ENCODE measurements around the gene KCNK5. TPM values are rescaled to one million over a fixed set of nuclear protein-coding genes. Genes with fewer than 3 reads are reported as not detected.

Gene KCNK5
- total and polyA plus RNA-seq, 9 of the 15 experiments (the other 6 are each of a cell fraction or from before 2014, with no cell fraction given), result 1.5 to 45.8 (median 25.8) TPM

DNA sequence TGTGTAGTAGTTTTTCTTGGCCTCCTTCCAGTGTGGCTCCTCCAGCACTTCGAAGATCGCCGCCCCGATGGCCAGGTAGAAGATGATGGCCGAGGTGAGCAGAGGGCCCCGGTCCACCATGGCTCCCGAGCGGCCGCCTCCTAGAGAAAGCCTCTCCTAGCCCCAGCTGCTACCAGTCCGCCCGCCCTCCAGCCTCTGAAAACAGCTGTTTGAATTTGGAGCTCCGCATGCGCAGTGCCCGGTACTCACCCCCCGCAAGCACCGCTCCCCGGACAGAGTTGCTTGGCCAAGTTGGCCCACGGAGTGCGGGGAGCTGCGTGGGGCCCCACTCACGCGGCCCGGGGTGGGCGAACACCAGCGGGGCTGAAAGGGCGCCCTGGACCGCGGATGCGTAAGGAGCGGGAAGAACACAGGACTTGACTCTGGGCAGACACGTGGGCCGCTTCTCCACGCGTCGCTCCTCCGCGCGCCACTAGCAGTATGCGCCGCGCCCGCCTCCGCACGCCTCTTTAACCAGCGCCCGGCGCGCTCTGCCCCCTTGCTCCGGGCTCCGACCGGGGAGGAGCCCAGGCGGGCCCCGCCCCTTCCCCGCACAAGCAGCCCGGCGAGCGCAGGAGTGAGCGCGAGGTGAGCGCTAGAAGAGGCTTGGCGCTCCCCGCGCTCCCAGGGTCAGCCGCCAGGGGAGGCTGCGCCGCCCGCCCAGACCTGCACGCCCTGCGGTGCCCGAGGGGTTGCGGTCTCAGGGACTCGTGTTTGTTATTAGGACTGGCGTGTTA lies at the start of gene KCNK5 (continued):
- TF ChIP-seq MYC (IDR thresholded peaks at IDR 0.05; ENCODE audit: low read depth, low read length), result peak; percentile 98
- peak; percentile 93; the same call in 1 of the 2 replicates for TF ChIP-seq MYC (CRISPR knock-in tag; IDR thresholded peaks at IDR 0.05; ENCODE audit: borderline replicate concordance, low read depth)
- TF ChIP-seq PTBP1 (IDR thresholded peaks at IDR 0.05; ENCODE audit: low read depth, low read length), result no peak
- peak; percentile 94 for TF ChIP-seq CCNT2 (IDR thresholded peaks at IDR 0.05; ENCODE audit: borderline replicate concordance, extremely low read depth, insufficient read length, low read depth, low read length)
- TF ChIP-seq TEAD1 (CRISPR knock-in tag; IDR thresholded peaks at IDR 0.05), result peak in 1 of 2 experiments; percentile 40; a peak in 1 of 4 replicates
- peak; percentile 87 for TF ChIP-seq HNRNPLL (IDR thresholded peaks at IDR 0.05; ENCODE audit: low read depth, low read length, poor library complexity, severe bottlenecking)
- TF ChIP-seq ELF4 (CRISPR knock-in tag; IDR thresholded peaks at IDR 0.05), result no peak
- TF ChIP-seq, protein P1, sequence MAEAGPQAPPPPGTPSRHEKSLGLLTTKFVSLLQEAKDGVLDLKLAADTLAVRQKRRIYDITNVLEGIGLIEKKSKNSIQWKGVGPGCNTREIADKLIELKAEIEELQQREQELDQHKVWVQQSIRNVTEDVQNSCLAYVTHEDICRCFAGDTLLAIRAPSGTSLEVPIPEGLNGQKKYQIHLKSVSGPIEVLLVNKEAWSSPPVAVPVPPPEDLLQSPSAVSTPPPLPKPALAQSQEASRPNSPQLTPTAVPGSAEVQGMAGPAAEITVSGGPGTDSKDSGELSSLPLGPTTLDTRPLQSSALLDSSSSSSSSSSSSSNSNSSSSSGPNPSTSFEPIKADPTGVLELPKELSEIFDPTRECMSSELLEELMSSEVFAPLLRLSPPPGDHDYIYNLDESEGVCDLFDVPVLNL (CRISPR knock-in tag; IDR thresholded peaks at IDR 0.05; ENCODE audit: low read depth), result no peak
- no peak for TF ChIP-seq KLF10 (CRISPR knock-in tag; IDR thresholded peaks at IDR 0.05)
- TF ChIP-seq CCAR2 (IDR thresholded peaks at IDR 0.05; ENCODE audit: low read depth, low read length), result no peak
- TF ChIP-seq, protein P2, sequence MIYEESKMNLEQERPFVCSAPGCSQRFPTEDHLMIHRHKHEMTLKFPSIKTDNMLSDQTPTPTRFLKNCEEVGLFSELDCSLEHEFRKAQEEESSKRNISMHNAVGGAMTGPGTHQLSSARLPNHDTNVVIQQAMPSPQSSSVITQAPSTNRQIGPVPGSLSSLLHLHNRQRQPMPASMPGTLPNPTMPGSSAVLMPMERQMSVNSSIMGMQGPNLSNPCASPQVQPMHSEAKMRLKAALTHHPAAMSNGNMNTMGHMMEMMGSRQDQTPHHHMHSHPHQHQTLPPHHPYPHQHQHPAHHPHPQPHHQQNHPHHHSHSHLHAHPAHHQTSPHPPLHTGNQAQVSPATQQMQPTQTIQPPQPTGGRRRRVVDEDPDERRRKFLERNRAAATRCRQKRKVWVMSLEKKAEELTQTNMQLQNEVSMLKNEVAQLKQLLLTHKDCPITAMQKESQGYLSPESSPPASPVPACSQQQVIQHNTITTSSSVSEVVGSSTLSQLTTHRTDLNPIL (CRISPR knock-in tag; IDR thresholded peaks at IDR 0.05), result no peak
- no peak for TF ChIP-seq MTA2 (IDR thresholded peaks at IDR 0.05; ENCODE audit: low read depth)
- no peak for TF ChIP-seq NEUROD1 (IDR thresholded peaks at IDR 0.05; ENCODE audit: borderline replicate concordance, low read depth, low read length, partially characterized antibody)
- 0 out of 2 replicates have a peak, but pooled peaks have one; percentile 39 for TF ChIP-seq DPF2 (IDR thresholded peaks at IDR 0.05)
- TF ChIP-seq POLR2AphosphoS5 (IDR thresholded peaks at IDR 0.05; ENCODE audit: control insufficient read depth, insufficient read depth, low read depth, low read length), result peak; percentile 68; the same call in 1 of the 2 replicates
- TF ChIP-seq, protein P3, sequence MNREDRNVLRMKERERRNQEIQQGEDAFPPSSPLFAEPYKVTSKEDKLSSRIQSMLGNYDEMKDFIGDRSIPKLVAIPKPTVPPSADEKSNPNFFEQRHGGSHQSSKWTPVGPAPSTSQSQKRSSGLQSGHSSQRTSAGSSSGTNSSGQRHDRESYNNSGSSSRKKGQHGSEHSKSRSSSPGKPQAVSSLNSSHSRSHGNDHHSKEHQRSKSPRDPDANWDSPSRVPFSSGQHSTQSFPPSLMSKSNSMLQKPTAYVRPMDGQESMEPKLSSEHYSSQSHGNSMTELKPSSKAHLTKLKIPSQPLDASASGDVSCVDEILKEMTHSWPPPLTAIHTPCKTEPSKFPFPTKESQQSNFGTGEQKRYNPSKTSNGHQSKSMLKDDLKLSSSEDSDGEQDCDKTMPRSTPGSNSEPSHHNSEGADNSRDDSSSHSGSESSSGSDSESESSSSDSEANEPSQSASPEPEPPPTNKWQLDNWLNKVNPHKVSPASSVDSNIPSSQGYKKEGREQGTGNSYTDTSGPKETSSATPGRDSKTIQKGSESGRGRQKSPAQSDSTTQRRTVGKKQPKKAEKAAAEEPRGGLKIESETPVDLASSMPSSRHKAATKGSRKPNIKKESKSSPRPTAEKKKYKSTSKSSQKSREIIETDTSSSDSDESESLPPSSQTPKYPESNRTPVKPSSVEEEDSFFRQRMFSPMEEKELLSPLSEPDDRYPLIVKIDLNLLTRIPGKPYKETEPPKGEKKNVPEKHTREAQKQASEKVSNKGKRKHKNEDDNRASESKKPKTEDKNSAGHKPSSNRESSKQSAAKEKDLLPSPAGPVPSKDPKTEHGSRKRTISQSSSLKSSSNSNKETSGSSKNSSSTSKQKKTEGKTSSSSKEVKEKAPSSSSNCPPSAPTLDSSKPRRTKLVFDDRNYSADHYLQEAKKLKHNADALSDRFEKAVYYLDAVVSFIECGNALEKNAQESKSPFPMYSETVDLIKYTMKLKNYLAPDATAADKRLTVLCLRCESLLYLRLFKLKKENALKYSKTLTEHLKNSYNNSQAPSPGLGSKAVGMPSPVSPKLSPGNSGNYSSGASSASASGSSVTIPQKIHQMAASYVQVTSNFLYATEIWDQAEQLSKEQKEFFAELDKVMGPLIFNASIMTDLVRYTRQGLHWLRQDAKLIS (CRISPR knock-in tag; IDR thresholded peaks at IDR 0.05), result peak; percentile 91
- TF ChIP-seq RBM22 (IDR thresholded peaks at IDR 0.05; ENCODE audit: low read depth, low read length, poor library complexity, severe bottlenecking), result peak; percentile 91
- no peak for TF ChIP-seq RFX1 (IDR thresholded peaks at IDR 0.05)
- no peak for TF ChIP-seq CHD1 (IDR thresholded peaks at IDR 0.05; ENCODE audit: low read length)
- TF ChIP-seq GTF2F1 (IDR thresholded peaks at IDR 0.05; ENCODE audit: low read depth, low read length), result peak; percentile 90; the same call in 1 of the 2 replicates
- no peak for TF ChIP-seq ZNF436 (CRISPR knock-in tag; IDR thresholded peaks at IDR 0.05)
- 0 out of 2 replicates have a peak, but pooled peaks have one; percentile 23 for TF ChIP-seq SREBF2 (CRISPR knock-in tag; IDR thresholded peaks at IDR 0.05)
